GM23338 (cell line): ENCODE data around the gene DNAH11. TPM values are rescaled to one million over a fixed set of nuclear protein-coding genes. Genes with fewer than 3 reads are reported as not detected.

Experiments
- ATAC-seq: fragments of 200-7000 bp; cut with Tn5 transposase; 3 replicates; pipeline ENCODE4 v1.9.1; 2020
- DNase-seq: peaks from one replicate; pipeline ENCODE4 v3.0.0-alpha.2; 2015; ENCODE audit warnings: low spot score
- H2AFZ ChIP-seq: fragments of 200-600 bp; sonication (generic); 2 replicates; pipeline ENCODE4 v1.8.0; 2016; ENCODE audit warnings: antibody characterized with exemption, mild to moderate bottlenecking, moderate library complexity
- H3F3A ChIP-seq: fragments of 200-600 bp; sonication (generic); replicated peaks from 2 replicates; pipeline ENCODE4 v1.8.0; 2017; ENCODE audit warnings: antibody characterized with exemption, mixed run types, low read depth
- H3K27ac ChIP-seq: fragments of 200-600 bp; sonication (generic); 2 replicates; pipeline ENCODE4 v1.6.1; 2016; ENCODE audit warnings: low read depth
- H3K27me3 ChIP-seq: fragments of 200-600 bp; sonication (generic); 2 replicates; pipeline ENCODE4 v1.8.0; 2016; ENCODE audit warnings: mild to moderate bottlenecking, mixed run types, moderate library complexity; ENCODE audit not compliant: insufficient read depth
- H3K36me3 ChIP-seq: fragments of 200-600 bp; sonication (generic); 2 replicates; pipeline ENCODE4 v1.8.0; 2016; ENCODE audit warnings: mild to moderate bottlenecking; ENCODE audit not compliant: insufficient read depth
- H3K4me1 ChIP-seq: fragments of 200-600 bp; sonication (generic); 2 replicates; pipeline ENCODE4 v1.8.0; 2016; ENCODE audit warnings: mild to moderate bottlenecking, moderate library complexity; ENCODE audit not compliant: insufficient read depth
- H3K4me2 ChIP-seq: fragments of 200-600 bp; sonication (generic); 2 replicates; pipeline ENCODE4 v1.7.1; 2017; ENCODE audit warnings: mixed run types
- H3K4me3 ChIP-seq: fragments of 200-600 bp; sonication (generic); 2 replicates; pipeline ENCODE4 v1.6.1; 2016; ENCODE audit warnings: mixed run types
- H3K79me2 ChIP-seq: fragments of 200-600 bp; sonication (generic); replicated peaks from 2 replicates; pipeline ENCODE4 v1.8.0; 2017; ENCODE audit warnings: mild to moderate bottlenecking; ENCODE audit not compliant: insufficient read depth
- H3K9me2 ChIP-seq: fragments of 200-600 bp; sonication (generic); 2 replicates; pipeline ENCODE4 v1.8.0; 2017; ENCODE audit not compliant: insufficient read depth
- H4K20me1 ChIP-seq: fragments of 200-600 bp; sonication (generic); replicated peaks from 2 replicates; pipeline ENCODE4 v1.8.0; 2017; ENCODE audit warnings: mild to moderate bottlenecking; ENCODE audit not compliant: insufficient read depth
- H3K27ac Mint-ChIP-seq: 2 replicates; pipeline ENCODE4 v1.8.0; 2020; ENCODE audit warnings: inconsistent platforms, mild to moderate bottlenecking, moderate library complexity, mixed read lengths
- H3K27me3 Mint-ChIP-seq: 3 replicates; pipeline ENCODE4 v1.8.0; 2022; ENCODE audit warnings: low read depth, mild to moderate bottlenecking, moderate library complexity, mixed read lengths, inconsistent platforms; ENCODE audit not compliant: insufficient read depth, poor library complexity
- H3K36me3 Mint-ChIP-seq: 3 replicates; pipeline ENCODE4 v1.8.0; 2021; ENCODE audit warnings: low read depth, mild to moderate bottlenecking, inconsistent platforms, moderate library complexity, mixed read lengths
- H3K4me1 Mint-ChIP-seq: 3 replicates; pipeline ENCODE4 v1.8.0; 2020; ENCODE audit warnings: mild to moderate bottlenecking, inconsistent platforms, mixed read lengths
- H3K4me3 Mint-ChIP-seq: 3 replicates; pipeline ENCODE4 v1.8.0; 2021; ENCODE audit warnings: moderate library complexity, mild to moderate bottlenecking, inconsistent platforms, mixed read lengths
- H3K9me3 Mint-ChIP-seq: 3 replicates; pipeline ENCODE4 v1.8.0; 2020; ENCODE audit warnings: moderate library complexity, mild to moderate bottlenecking, inconsistent platforms, mixed read lengths
- JUNB ChIP-seq: IDR thresholded peaks from one replicate; pipeline ENCODE4 v1.6.1; 2016; ENCODE audit warnings: antibody characterized with exemption; ENCODE audit not compliant: unreplicated experiment
- NANOG ChIP-seq: IDR thresholded peaks from 2 replicates; pipeline ENCODE4 v1.6.1; 2016; ENCODE audit warnings: antibody characterized with exemption, borderline replicate concordance
- STAT1 ChIP-seq: IDR thresholded peaks from one replicate; pipeline ENCODE4 v1.6.1; 2016; ENCODE audit warnings: antibody characterized with exemption; ENCODE audit not compliant: unreplicated experiment
- polyA plus RNA-seq: library from polyadenylated mRNA; unstranded; fragments of >200 nt; fragmentation: Nextera tagmentation; extraction: Ambion mirVana; gene quantifications from 2 replicates; pipeline ENCODE4 v1.2.1, GENCODE V29; 2016
- total RNA-seq: library from RNA; depleted of rRNA; stranded (reverse); fragments of >200 nt; shearing (Covaris generic); gene quantifications from 2 replicates; pipeline ENCODE4 v1.2.3, GENCODE V29; 2014
- TF ChIP-seq, protein P1 (sequence below): IDR thresholded peaks from 2 replicates; pipeline ENCODE4 v1.6.1; 2016; ENCODE audit warnings: antibody characterized with exemption
- TF ChIP-seq, protein P2 (sequence below): IDR thresholded peaks from one replicate; pipeline ENCODE4 v1.6.1; 2018; ENCODE audit warnings: antibody characterized with exemption; ENCODE audit not compliant: unreplicated experiment

DNAH11 gene
- total and polyA plus RNA-seq, 2 experiments from 2014 or later, result 9.3 TPM

DNA sequence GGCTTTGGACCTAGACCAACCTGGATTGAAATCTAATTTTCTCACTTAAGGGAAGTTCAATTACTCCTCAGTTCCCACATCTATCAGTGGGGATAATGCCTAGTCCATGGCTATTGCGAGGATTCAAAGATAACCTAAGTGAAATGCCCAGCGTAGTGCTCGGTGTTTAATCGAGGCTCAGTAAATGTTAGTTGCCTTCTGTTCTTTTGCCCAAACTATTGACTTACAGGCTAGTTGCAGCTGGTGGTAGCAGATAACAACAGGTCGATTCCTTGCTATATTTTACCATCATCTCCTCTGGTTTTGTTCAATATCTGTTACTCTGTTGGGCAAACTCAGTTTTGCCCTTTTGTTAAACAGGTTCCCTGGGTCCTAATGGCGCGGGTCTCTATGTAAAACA lies 22.8 kb downstream of the DNAH11 start:
- no peaks in the 10 kb centered on the region for H3K36me3 ChIP-seq
- no peaks in the 10 kb centered on the region for H3K27me3 ChIP-seq
- Mint-ChIP-seq H3K36me3 (peaks cover 12% of the 10 kb centered on the region; the same call in 2 of the 3 replicates), H3K27me3 (no peaks in the 10 kb centered on the region), H3K27ac (no peak overlapping the region), H3K9me3 (no peaks in the 10 kb centered on the region), H3K4me1 (peaks cover 14% of the 10 kb centered on the region), H3K4me3 (no peak overlapping the region)
- no peaks in the 10 kb centered on the region for H4K20me1 ChIP-seq
- no peak overlapping the region for H3K4me2 ChIP-seq
- no peak overlapping the region for H2AFZ ChIP-seq
- peaks cover 11% of the 10 kb centered on the region; the same call in 1 of the 2 replicates for H3K4me1 ChIP-seq
- no peak overlapping the region for H3K4me3 ChIP-seq
- H3F3A ChIP-seq, result no peaks in the 10 kb centered on the region
- H3K9me2 ChIP-seq, result no peaks in the 10 kb centered on the region
- H3K27ac ChIP-seq, result no peak overlapping the region
- ATAC-seq (no peak), DNase-seq (no peak)
- no peaks in the 10 kb centered on the region for H3K79me2 ChIP-seq
- TF ChIP-seq, protein P1, sequence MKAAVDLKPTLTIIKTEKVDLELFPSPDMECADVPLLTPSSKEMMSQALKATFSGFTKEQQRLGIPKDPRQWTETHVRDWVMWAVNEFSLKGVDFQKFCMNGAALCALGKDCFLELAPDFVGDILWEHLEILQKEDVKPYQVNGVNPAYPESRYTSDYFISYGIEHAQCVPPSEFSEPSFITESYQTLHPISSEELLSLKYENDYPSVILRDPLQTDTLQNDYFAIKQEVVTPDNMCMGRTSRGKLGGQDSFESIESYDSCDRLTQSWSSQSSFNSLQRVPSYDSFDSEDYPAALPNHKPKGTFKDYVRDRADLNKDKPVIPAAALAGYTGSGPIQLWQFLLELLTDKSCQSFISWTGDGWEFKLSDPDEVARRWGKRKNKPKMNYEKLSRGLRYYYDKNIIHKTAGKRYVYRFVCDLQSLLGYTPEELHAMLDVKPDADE, result no peak
- TF ChIP-seq, protein P2, sequence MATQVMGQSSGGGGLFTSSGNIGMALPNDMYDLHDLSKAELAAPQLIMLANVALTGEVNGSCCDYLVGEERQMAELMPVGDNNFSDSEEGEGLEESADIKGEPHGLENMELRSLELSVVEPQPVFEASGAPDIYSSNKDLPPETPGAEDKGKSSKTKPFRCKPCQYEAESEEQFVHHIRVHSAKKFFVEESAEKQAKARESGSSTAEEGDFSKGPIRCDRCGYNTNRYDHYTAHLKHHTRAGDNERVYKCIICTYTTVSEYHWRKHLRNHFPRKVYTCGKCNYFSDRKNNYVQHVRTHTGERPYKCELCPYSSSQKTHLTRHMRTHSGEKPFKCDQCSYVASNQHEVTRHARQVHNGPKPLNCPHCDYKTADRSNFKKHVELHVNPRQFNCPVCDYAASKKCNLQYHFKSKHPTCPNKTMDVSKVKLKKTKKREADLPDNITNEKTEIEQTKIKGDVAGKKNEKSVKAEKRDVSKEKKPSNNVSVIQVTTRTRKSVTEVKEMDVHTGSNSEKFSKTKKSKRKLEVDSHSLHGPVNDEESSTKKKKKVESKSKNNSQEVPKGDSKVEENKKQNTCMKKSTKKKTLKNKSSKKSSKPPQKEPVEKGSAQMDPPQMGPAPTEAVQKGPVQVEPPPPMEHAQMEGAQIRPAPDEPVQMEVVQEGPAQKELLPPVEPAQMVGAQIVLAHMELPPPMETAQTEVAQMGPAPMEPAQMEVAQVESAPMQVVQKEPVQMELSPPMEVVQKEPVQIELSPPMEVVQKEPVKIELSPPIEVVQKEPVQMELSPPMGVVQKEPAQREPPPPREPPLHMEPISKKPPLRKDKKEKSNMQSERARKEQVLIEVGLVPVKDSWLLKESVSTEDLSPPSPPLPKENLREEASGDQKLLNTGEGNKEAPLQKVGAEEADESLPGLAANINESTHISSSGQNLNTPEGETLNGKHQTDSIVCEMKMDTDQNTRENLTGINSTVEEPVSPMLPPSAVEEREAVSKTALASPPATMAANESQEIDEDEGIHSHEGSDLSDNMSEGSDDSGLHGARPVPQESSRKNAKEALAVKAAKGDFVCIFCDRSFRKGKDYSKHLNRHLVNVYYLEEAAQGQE, result no peak

DNA sequence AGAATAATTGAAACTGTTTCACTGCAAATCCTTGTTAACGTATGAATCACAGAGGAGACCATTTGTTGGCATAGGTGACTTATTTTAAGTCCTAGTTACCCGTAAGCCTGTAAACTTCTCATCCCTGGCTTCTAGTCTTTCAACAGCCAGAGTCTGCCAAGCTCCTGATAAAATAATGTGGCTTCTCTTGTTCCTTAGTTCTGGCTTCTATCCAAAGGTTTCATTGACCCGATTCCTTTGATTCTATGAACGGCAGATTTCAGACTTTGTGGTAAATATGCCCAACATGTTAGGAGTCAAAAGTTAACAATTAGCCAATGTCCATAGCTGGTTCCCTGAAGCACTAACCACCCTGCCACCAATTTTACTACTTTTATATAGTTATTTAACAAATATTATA lies 23.3 kb downstream of the DNAH11 start:
- Mint-ChIP-seq H3K9me3 (no peaks in the 10 kb centered on the region), H3K4me3 (no peak overlapping the region), H3K36me3 (peaks cover 10% of the 10 kb centered on the region; the same call in 2 of the 3 replicates), H3K4me1 (peaks cover 17% of the 10 kb centered on the region), H3K27me3 (peaks cover under 1% of the 10 kb centered on the region), H3K27ac (no peak overlapping the region)
- Histone ChIP-seq H3K27me3 (no peaks in the 10 kb centered on the region), H3K9me2 (no peaks in the 10 kb centered on the region), H4K20me1 (no peaks in the 10 kb centered on the region), H3K4me1 (peaks cover 15% of the 10 kb centered on the region; the same call in 1 of the 2 replicates), H3F3A (no peaks in the 10 kb centered on the region), H3K4me2 (no peak overlapping the region), H3K36me3 (no peaks in the 10 kb centered on the region), H3K27ac (no peak overlapping the region), H3K4me3 (no peak overlapping the region), H2AFZ (no peak overlapping the region), H3K79me2 (no peaks in the 10 kb centered on the region)
- DNase-seq (no peak), ATAC-seq (no peak)
- TF ChIP-seq STAT1 (no peak), NANOG (no peak), JUNB (no peak)
- TF ChIP-seq, protein P1, result no peak
